ENCODE measurements around the gene SIK2. TPM values are rescaled to one million over a fixed set of nuclear protein-coding genes. Genes with fewer than 3 reads are reported as not detected.

SIK2 gene
- polyA plus RNA-seq, 1 experiment, result 23.4 TPM

DNA sequence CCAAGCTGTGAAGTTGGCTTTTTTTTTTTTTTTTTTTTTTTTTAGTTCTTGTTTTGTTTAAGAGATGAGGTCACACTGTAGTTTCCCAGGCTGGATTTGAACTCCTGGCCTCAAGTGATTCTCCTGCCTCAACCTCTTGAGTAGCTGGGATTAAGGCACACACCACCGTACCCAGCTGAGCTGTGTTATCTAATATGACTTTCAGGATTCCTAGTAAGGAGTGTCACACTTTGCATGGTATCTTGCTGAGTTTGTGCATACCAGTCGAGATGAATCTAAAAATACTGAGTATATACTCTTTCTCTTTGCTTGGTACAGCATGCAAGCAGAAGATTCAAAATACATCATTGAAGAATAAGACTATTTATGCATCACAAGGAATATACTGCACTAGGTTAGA is 58.6 kb downstream of the SIK2 start:
- CTCF ChIA-PET, result interaction anchor here (0.6 to 1.0 kb wide), 2 partner anchors 10 to 28 kb away, joined by 3 to 4 read pairs; no protein-coding TSS in a partner anchor
- no peak for DNase-seq (ENCODE audit: low read depth, low spot score)
- H3K4me3 ChIP-seq (ENCODE audit: low read depth, low read length), result no peak overlapping the region
- H3K9me3 ChIP-seq (ENCODE audit: control insufficient read depth, insufficient read depth, low read length), result no peaks in the 10 kb centered on the region
- TF ChIP-seq, protein P1, sequence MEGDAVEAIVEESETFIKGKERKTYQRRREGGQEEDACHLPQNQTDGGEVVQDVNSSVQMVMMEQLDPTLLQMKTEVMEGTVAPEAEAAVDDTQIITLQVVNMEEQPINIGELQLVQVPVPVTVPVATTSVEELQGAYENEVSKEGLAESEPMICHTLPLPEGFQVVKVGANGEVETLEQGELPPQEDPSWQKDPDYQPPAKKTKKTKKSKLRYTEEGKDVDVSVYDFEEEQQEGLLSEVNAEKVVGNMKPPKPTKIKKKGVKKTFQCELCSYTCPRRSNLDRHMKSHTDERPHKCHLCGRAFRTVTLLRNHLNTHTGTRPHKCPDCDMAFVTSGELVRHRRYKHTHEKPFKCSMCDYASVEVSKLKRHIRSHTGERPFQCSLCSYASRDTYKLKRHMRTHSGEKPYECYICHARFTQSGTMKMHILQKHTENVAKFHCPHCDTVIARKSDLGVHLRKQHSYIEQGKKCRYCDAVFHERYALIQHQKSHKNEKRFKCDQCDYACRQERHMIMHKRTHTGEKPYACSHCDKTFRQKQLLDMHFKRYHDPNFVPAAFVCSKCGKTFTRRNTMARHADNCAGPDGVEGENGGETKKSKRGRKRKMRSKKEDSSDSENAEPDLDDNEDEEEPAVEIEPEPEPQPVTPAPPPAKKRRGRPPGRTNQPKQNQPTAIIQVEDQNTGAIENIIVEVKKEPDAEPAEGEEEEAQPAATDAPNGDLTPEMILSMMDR (IDR thresholded peaks at IDR 0.05; ENCODE audit: low read depth, low read length), result no peak
- no peaks in the 10 kb centered on the region for H3K27me3 ChIP-seq (ENCODE audit: control insufficient read depth, insufficient read depth, low read length)
- POLR2A ChIA-PET, result interaction anchor here (0.7 kb wide), 1 partner anchor 56 kb away, joined by 5 read pairs; no protein-coding TSS in a partner anchor
- H3K27ac ChIP-seq (ENCODE audit: low read depth, low read length), result no peak overlapping the region

DNA sequence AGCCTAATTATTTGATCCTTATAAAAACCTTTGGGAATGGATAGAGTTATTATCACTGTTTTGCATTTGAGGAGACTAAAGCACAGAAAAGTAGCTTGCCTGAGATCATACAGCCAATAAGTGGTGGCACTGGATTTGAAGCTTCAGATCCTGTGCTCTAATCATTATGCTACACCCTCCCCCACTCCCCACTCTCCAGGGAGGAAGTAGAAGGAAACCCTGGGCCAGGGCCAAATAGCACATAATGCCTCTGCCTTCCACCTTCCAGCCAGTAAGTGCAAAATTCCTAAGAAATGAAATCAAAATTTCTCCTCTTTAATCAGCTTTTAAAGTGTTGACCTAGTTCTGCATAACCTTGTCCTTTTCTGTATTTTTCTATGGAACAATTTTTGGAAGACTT is 61.6 kb downstream of the SIK2 start:
- H3K9me3 ChIP-seq (ENCODE audit: control insufficient read depth, insufficient read depth, low read length), result no peaks in the 10 kb centered on the region
- ChIA-PET POLR2A (no interaction called here), CTCF (no interaction called here)
- H3K27ac ChIP-seq (ENCODE audit: low read depth, low read length), result no peak overlapping the region
- H3K27me3 ChIP-seq (ENCODE audit: control insufficient read depth, insufficient read depth, low read length), result no peaks in the 10 kb centered on the region
- TF ChIP-seq, protein P1 (IDR thresholded peaks at IDR 0.05; ENCODE audit: low read depth, low read length), result no peak
- DNase-seq (ENCODE audit: low read depth, low spot score), result no peak
- no peak overlapping the region for H3K4me3 ChIP-seq (ENCODE audit: low read depth, low read length)

DNA sequence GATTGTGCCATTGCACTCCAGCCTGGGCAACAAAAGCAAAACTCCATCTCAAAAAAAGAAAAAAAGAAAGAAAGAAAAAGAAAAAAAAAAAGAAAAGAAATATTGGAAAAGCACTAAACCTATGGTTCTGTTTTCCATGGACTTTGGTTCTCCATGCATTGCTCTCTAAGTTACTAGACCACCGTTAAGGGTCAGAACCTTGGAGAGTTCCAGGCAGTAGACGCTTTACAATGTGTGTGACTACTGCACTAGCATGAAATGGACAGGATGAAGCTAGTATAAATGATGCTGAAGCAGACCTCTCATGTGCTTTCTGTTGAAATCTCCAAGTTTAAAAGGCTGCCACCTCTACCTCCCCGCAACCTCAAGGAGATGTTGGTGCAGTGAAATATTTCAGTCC is 63.5 kb downstream of the SIK2 start:
- no peaks in the 10 kb centered on the region for H3K27me3 ChIP-seq (ENCODE audit: control insufficient read depth, insufficient read depth, low read length)
- no peak overlapping the region for H3K27ac ChIP-seq (ENCODE audit: low read depth, low read length)
- CTCF ChIA-PET, result no interaction called here
- peak; percentile 27 for DNase-seq (ENCODE audit: low read depth, low spot score)
- POLR2A ChIA-PET, result no interaction called here
- TF ChIP-seq, protein P1 (IDR thresholded peaks at IDR 0.05; ENCODE audit: low read depth, low read length), result no peak
- no peak overlapping the region for H3K4me3 ChIP-seq (ENCODE audit: low read depth, low read length)
- no peaks in the 10 kb centered on the region for H3K9me3 ChIP-seq (ENCODE audit: control insufficient read depth, insufficient read depth, low read length)

DNA sequence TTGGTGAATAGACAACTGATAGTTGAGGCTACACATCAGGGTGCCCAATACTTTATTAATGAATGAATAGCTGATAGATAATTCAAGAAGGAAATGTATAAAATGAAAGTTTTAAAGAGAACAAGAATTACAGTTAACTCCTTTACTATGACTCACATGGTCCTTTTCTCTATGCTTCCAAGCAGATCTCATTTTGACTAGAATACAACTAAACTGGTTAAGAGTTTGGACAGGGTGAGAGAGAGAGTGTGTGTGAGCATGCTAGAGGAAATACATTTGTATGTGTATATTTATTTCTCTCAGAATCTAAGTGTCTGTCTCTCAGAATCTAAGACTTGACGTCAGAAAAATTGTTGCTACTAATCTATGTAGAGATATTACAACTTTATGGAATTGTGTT is 66.7 kb downstream of the SIK2 start:
- no peak for DNase-seq (ENCODE audit: low read depth, low spot score)
- H3K4me3 ChIP-seq (ENCODE audit: low read depth, low read length), result no peak overlapping the region
- TF ChIP-seq, protein P1 (IDR thresholded peaks at IDR 0.05; ENCODE audit: low read depth, low read length), result no peak
- ChIA-PET POLR2A (no interaction called here), CTCF (no interaction called here)
- no peak overlapping the region for H3K27ac ChIP-seq (ENCODE audit: low read depth, low read length)
- H3K9me3 ChIP-seq (ENCODE audit: control insufficient read depth, insufficient read depth, low read length), result no peaks in the 10 kb centered on the region
- no peaks in the 10 kb centered on the region for H3K27me3 ChIP-seq (ENCODE audit: control insufficient read depth, insufficient read depth, low read length)

DNA sequence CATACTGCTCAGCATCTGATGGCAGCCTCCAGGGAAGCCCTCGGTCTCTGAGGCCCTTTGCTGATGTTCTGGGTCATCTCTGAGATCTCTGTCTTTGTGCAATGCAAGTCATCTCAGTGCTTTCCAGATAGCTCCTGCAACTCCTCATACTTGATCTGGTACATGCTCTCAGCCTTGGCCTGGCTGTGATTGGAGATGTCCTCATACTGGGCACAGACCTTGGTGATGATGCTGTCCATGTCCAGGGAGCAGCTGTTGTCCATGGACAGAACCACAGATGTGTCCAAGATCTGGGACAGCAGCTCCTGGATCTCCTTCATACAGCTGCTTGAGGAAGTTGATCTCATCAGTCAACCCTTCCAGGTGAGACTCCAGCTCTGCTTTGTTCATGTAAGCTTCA is 69.1 kb downstream of the SIK2 start:
- Histone ChIP-seq H3K27me3 (ENCODE audit: control insufficient read depth, insufficient read depth, low read length) (no peaks in the 10 kb centered on the region), H3K4me3 (ENCODE audit: low read depth, low read length) (no peak overlapping the region), H3K27ac (ENCODE audit: low read depth, low read length) (no peak overlapping the region), H3K9me3 (ENCODE audit: control insufficient read depth, insufficient read depth, low read length) (no peaks in the 10 kb centered on the region)
- POLR2A ChIA-PET, result no interaction called here
- CTCF ChIA-PET, result interaction anchor here (1.0 kb wide), 1 partner anchor 11 kb away, joined by 3 read pairs; no protein-coding TSS in a partner anchor
- DNase-seq (ENCODE audit: low read depth, low spot score), result no peak
- TF ChIP-seq, protein P1 (IDR thresholded peaks at IDR 0.05; ENCODE audit: low read depth, low read length), result no peak
